Liver (tissue), 9 donors: Measurements from ENCODE around the gene SEC14L5. TPM values are rescaled to one million over a fixed set of nuclear protein-coding genes. Genes with fewer than 3 reads are reported as not detected.
"Not testable (repeated sequence)": the region's sequence is repeated elsewhere in the genome, so short reads cannot be mapped to it uniquely, and the experiment has no call there.

ENCODE experiments used
- DNase-seq: peaks from one replicate; pipeline ENCODE4 v3.0.0-alpha.2; 2017; ENCODE audit warnings: low spot score
- H3K27ac ChIP-seq, 2 donors: one replicate each; pipeline ENCODE4 v1.7.0; 2013; ENCODE audit warnings: inconsistent platforms in 2 of 2, low read length in 2 of 2, control low read depth in 1 of 2, low read depth in 1 of 2, mild to moderate bottlenecking in 1 of 2
- H3K27me3 ChIP-seq, 4 donors: one replicate each; pipeline versions ENCODE4 v1.6.1 to v1.7.0; 2013; ENCODE audit warnings: low read length in 3 of 4, inconsistent platforms in 1 of 4, mild to moderate bottlenecking in 1 of 4, moderate library complexity in 1 of 4; ENCODE audit not compliant: control insufficient read depth in 4 of 4, insufficient read depth in 4 of 4
- H3K36me3 ChIP-seq, 4 donors: one replicate each; pipeline versions ENCODE4 v1.6.1 to v1.7.0; 2013; ENCODE audit warnings: low read length in 3 of 4, mild to moderate bottlenecking in 3 of 4, low read depth in 1 of 4, moderate library complexity in 1 of 4; ENCODE audit not compliant: control insufficient read depth in 4 of 4, insufficient read depth in 3 of 4
- H3K4me1 ChIP-seq, 4 donors: one replicate each; pipeline versions ENCODE4 v1.6.1 to v1.7.0; 2013; ENCODE audit warnings: low read length in 3 of 4, mild to moderate bottlenecking in 3 of 4, moderate library complexity in 1 of 4; ENCODE audit not compliant: control insufficient read depth in 4 of 4, insufficient read depth in 4 of 4
- H3K4me3 ChIP-seq, 3 donors: one replicate each; pipeline versions ENCODE4 v1.6.1 to v1.7.0; 2013; ENCODE audit warnings: low read length in 3 of 3, control low read depth in 1 of 3, low read depth in 1 of 3, mild to moderate bottlenecking in 1 of 3
- H3K9ac ChIP-seq, 2 donors: one replicate each; pipeline ENCODE4 v1.7.0; 2013; ENCODE audit warnings: low read length in 2 of 2, mild to moderate bottlenecking in 2 of 2, moderate library complexity in 2 of 2, control low read depth in 1 of 2, low read depth in 1 of 2
- H3K9me3 ChIP-seq, 4 donors: one replicate each; pipeline versions ENCODE4 v1.6.1 to v1.7.0; 2013; ENCODE audit warnings: low read length in 3 of 4; ENCODE audit not compliant: control insufficient read depth in 4 of 4
- EGR1 ChIP-seq, 2 donors: IDR thresholded peaks; 2 replicates each; pipeline ENCODE4 v1.6.1; 2016 to 2018; ENCODE audit warnings: antibody characterized with exemption in 2 of 2, low read depth in 2 of 2
- FOXA1 ChIP-seq: IDR thresholded peaks from 2 replicates; pipeline ENCODE4 v1.6.1; 2016; ENCODE audit warnings: antibody characterized with exemption
- FOXA2 ChIP-seq: IDR thresholded peaks from 2 replicates; pipeline ENCODE4 v1.6.1; 2016; ENCODE audit warnings: antibody characterized with exemption
- GABPA ChIP-seq, 2 donors: IDR thresholded peaks in 1 of 2; conservative IDR thresholded peaks in 1 of 2; 2 replicates each; pipeline ENCODE4 v1.6.1; 2016; ENCODE audit warnings: antibody characterized with exemption in 2 of 2, mild to moderate bottlenecking in 1 of 2, moderate library complexity in 1 of 2
- HNF4A ChIP-seq, 2 donors: conservative IDR thresholded peaks; 2 replicates each; pipeline ENCODE4 v1.6.1; 2016; ENCODE audit warnings: antibody characterized with exemption in 2 of 2, mild to moderate bottlenecking in 2 of 2
- HNF4G ChIP-seq: IDR thresholded peaks from 2 replicates; pipeline ENCODE4 v1.6.1; 2016; ENCODE audit warnings: antibody characterized with exemption
- JUND ChIP-seq, 2 donors: IDR thresholded peaks; 2 replicates each; pipeline ENCODE4 v1.6.1; 2016; ENCODE audit warnings: antibody characterized with exemption in 2 of 2
- NR2F2 ChIP-seq: IDR thresholded peaks from 2 replicates; pipeline ENCODE4 v1.6.1; 2016; ENCODE audit warnings: antibody characterized with exemption
- RAD21 ChIP-seq, 2 donors: IDR thresholded peaks; 2 replicates each; pipeline ENCODE4 v1.6.1; 2016; ENCODE audit warnings: antibody characterized with exemption in 2 of 2, mild to moderate bottlenecking in 2 of 2
- RXRA ChIP-seq, 2 donors: IDR thresholded peaks; 2 replicates each; pipeline ENCODE4 v1.6.1; 2017 to 2018; ENCODE audit warnings: antibody characterized with exemption in 2 of 2, mild to moderate bottlenecking in 1 of 2
- SP1 ChIP-seq: IDR thresholded peaks from 2 replicates; pipeline ENCODE4 v1.6.1; 2018; ENCODE audit warnings: antibody characterized with exemption, mild to moderate bottlenecking
- TAF1 ChIP-seq: conservative IDR thresholded peaks from 2 replicates; pipeline ENCODE4 v1.6.1; 2016; ENCODE audit warnings: antibody characterized with exemption, mild to moderate bottlenecking
- YY1 ChIP-seq: IDR thresholded peaks from 2 replicates; pipeline ENCODE4 v1.6.1; 2016; ENCODE audit warnings: antibody characterized with exemption, mild to moderate bottlenecking
- WGBS: extraction: QIAGEN DNeasy Blood & Tissue Kit; methylation state at CpG from one replicate; pipeline ENCODE4 v1.1.7; 2013; 5-methylcytosine and 5-hydroxymethylcytosine counted together
- polyA plus RNA-seq, 2 donors: library from polyadenylated mRNA; stranded (reverse) in 1 of 2; unstranded in 1 of 2; fragments of 200-250 nt in 1 of 2; fragments of >200 nt in 1 of 2; fragmentation: Nextera tagmentation in 1 of 2; extraction: Ambion mirVana in 1 of 2; gene quantifications; one replicate each; pipeline versions ENCODE4 v1.2.1 to v1.2.3, GENCODE V29; 2013 to 2015
- total RNA-seq, 2 donors: library from RNA; depleted of rRNA; stranded (reverse); fragments of >200 nt; gene quantifications; one replicate each; pipeline ENCODE4 v1.2.3, GENCODE V29; 2014
- TF ChIP-seq, protein P1 (sequence below): IDR thresholded peaks from 2 replicates; pipeline ENCODE4 v1.6.1; 2016; ENCODE audit warnings: antibody characterized with exemption
- TF ChIP-seq, protein P2 (sequence below): IDR thresholded peaks from 2 replicates; pipeline ENCODE4 v1.6.1; 2016; ENCODE audit warnings: antibody characterized with exemption, mild to moderate bottlenecking
- TF ChIP-seq, protein P3 (sequence below): fragments of 150-350 bp; IDR thresholded peaks from 2 replicates; pipeline ENCODE4 v1.5.1; 2017; ENCODE audit warnings: improper control_type of control experiment, low read depth, low read length; ENCODE audit not compliant: missing input control
- TF ChIP-seq, protein P4 (sequence below): IDR thresholded peaks from 2 replicates; pipeline ENCODE4 v1.6.1; 2016; ENCODE audit warnings: antibody characterized with exemption
- TF ChIP-seq, protein P5 (sequence below): IDR thresholded peaks from 2 replicates; pipeline ENCODE4 v1.6.1; 2016; ENCODE audit warnings: antibody characterized with exemption
- donor health status: healthy.
- donor health status: healthy.
- donor health status: healthy.
- donor health status: healthy.
- donor health status: healthy.

Gene SEC14L5
- total and polyA plus RNA-seq, 4 donors: 0.03 to 0.65 (median 0.12) TPM

DNA sequence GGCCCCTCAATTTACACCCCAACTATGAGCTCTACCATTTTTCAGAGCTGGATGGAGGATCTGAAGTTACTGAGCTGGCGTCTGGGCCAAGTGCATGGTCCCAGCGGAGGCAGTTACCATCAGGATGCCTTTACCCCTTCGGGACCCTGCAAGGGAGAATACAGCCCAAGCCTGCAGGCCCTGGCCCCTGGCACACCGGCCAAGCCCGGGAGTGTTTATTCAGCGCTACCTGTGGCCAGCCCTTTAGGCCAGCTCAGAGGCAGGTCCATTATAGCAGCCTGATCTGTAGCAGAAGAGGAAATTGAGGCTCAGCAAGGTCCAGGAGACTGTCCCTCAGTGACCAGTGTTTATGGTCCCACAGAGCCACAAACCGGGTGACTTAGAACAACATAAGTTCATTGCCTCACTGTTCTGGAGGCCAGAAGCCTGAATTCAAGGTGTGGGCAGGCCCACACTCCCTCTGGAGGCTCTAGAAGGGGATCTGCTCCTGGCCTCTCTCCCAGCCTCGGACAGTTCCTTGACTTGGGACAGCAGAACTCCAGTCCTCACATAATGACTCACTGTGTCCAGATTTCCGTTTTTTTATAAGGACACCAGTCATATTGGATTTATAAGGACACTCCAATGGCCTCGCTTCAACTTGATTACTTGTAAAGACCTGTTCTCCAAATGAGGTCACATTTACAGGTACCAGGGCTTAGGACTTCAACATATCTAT, 8.8 kb downstream of the SEC14L5 start:
- DNase-seq: no peak
- WGBS: 81% methylated on average over 10 of the region's 10 CpGs
- no peak overlapping the region for H3K9ac ChIP-seq
- no peaks in the 10 kb centered on the region for H3K9me3 ChIP-seq
- no peak overlapping the region for H3K27ac ChIP-seq
- H3K36me3 ChIP-seq: no peaks in the 10 kb centered on the region
- TF ChIP-seq RXRA (IDR thresholded peaks at IDR 0.05) (no peak), HNF4G (no peak), FOXA1 (no peak), HNF4A (conservative IDR thresholded peaks at IDR 0.05) (no peak), NR2F2 (no peak), FOXA2 (no peak), TAF1 (no peak), YY1 (no peak), RAD21 (IDR thresholded peaks at IDR 0.05) (no peak), JUND (IDR thresholded peaks at IDR 0.05) (no peak), SP1 (no peak), GABPA (IDR thresholded peaks at IDR 0.05 in 1 of 2, conservative IDR thresholded peaks at IDR 0.05 in 1 of 2) (no peak), EGR1 (IDR thresholded peaks at IDR 0.05; ENCODE audit: low read depth in 2 of 2) (no peak)
- TF ChIP-seq, protein P1, sequence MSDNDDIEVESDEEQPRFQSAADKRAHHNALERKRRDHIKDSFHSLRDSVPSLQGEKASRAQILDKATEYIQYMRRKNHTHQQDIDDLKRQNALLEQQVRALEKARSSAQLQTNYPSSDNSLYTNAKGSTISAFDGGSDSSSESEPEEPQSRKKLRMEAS: no peak
- TF ChIP-seq, protein P2, sequence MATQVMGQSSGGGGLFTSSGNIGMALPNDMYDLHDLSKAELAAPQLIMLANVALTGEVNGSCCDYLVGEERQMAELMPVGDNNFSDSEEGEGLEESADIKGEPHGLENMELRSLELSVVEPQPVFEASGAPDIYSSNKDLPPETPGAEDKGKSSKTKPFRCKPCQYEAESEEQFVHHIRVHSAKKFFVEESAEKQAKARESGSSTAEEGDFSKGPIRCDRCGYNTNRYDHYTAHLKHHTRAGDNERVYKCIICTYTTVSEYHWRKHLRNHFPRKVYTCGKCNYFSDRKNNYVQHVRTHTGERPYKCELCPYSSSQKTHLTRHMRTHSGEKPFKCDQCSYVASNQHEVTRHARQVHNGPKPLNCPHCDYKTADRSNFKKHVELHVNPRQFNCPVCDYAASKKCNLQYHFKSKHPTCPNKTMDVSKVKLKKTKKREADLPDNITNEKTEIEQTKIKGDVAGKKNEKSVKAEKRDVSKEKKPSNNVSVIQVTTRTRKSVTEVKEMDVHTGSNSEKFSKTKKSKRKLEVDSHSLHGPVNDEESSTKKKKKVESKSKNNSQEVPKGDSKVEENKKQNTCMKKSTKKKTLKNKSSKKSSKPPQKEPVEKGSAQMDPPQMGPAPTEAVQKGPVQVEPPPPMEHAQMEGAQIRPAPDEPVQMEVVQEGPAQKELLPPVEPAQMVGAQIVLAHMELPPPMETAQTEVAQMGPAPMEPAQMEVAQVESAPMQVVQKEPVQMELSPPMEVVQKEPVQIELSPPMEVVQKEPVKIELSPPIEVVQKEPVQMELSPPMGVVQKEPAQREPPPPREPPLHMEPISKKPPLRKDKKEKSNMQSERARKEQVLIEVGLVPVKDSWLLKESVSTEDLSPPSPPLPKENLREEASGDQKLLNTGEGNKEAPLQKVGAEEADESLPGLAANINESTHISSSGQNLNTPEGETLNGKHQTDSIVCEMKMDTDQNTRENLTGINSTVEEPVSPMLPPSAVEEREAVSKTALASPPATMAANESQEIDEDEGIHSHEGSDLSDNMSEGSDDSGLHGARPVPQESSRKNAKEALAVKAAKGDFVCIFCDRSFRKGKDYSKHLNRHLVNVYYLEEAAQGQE: no peak
- TF ChIP-seq, protein P3, sequence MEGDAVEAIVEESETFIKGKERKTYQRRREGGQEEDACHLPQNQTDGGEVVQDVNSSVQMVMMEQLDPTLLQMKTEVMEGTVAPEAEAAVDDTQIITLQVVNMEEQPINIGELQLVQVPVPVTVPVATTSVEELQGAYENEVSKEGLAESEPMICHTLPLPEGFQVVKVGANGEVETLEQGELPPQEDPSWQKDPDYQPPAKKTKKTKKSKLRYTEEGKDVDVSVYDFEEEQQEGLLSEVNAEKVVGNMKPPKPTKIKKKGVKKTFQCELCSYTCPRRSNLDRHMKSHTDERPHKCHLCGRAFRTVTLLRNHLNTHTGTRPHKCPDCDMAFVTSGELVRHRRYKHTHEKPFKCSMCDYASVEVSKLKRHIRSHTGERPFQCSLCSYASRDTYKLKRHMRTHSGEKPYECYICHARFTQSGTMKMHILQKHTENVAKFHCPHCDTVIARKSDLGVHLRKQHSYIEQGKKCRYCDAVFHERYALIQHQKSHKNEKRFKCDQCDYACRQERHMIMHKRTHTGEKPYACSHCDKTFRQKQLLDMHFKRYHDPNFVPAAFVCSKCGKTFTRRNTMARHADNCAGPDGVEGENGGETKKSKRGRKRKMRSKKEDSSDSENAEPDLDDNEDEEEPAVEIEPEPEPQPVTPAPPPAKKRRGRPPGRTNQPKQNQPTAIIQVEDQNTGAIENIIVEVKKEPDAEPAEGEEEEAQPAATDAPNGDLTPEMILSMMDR: no peak
- TF ChIP-seq, protein P4, sequence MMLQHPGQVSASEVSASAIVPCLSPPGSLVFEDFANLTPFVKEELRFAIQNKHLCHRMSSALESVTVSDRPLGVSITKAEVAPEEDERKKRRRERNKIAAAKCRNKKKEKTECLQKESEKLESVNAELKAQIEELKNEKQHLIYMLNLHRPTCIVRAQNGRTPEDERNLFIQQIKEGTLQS: no peak
- TF ChIP-seq, protein P5, sequence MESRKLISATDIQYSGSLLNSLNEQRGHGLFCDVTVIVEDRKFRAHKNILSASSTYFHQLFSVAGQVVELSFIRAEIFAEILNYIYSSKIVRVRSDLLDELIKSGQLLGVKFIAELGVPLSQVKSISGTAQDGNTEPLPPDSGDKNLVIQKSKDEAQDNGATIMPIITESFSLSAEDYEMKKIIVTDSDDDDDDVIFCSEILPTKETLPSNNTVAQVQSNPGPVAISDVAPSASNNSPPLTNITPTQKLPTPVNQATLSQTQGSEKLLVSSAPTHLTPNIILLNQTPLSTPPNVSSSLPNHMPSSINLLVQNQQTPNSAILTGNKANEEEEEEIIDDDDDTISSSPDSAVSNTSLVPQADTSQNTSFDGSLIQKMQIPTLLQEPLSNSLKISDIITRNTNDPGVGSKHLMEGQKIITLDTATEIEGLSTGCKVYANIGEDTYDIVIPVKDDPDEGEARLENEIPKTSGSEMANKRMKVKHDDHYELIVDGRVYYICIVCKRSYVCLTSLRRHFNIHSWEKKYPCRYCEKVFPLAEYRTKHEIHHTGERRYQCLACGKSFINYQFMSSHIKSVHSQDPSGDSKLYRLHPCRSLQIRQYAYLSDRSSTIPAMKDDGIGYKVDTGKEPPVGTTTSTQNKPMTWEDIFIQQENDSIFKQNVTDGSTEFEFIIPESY: no peak
- no peak overlapping the region for H3K4me3 ChIP-seq
- H3K27me3 ChIP-seq: no peaks in the 10 kb centered on the region
- no peaks in the 10 kb centered on the region for H3K4me1 ChIP-seq

DNA sequence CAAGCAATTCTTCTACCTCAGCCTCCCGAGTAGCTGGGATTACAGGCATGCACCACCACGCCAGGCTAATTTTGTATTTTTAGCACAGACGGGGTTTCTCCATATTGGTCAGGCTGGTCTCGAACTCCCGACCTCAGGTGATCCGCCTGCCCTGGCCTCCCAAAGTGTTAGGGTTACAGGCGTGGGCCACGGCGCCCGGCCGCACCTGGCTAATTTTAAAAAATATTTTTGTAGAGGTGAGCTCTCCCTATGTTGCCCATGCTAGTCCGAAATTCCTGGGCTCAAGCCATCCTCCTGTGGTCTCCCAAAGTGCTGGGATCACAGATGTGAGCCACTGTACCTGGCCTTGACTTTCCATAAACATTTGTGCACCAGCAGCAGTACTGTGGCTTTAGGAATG, 10.1 kb downstream of the SEC14L5 start:
- not testable (repeated sequence) for H3K9ac ChIP-seq, DNase-seq

More for the DNA sequence above, 10.1 kb downstream of the SEC14L5 start:
- H3K4me3 ChIP-seq, H3K27ac ChIP-seq, H3K27me3 ChIP-seq, H3K36me3 ChIP-seq, H3K4me1 ChIP-seq, H3K9me3 ChIP-seq: not testable (repeated sequence)
- WGBS: 93% methylated on average over 12 of the region's 12 CpGs
